MM.1S (cell line): ENCODE results near the gene HPCAL1.

ENCODE experiments used
- DNase-seq: peaks from one replicate; pipeline ENCODE4 v3.0.0-alpha.2; 2015
- H2AFZ ChIP-seq: fragments of 300-600 bp; sonication (generic); 2 replicates; pipeline ENCODE4 v1.6.0; 2016; ENCODE audit warnings: antibody characterized with exemption, low read length
- H3F3A ChIP-seq: fragments of 300-600 bp; sonication (generic); 2 replicates; pipeline ENCODE4 v1.6.1; 2016; ENCODE audit warnings: mild to moderate bottlenecking, antibody characterized with exemption, low read length, moderate library complexity, mixed read lengths; ENCODE audit not compliant: insufficient read depth
- H3K27ac ChIP-seq: fragments of 300-600 bp; sonication (generic); 2 replicates; pipeline ENCODE4 v1.5.1; 2016; ENCODE audit warnings: mild to moderate bottlenecking, low read length
- H3K27me3 ChIP-seq: fragments of 300-600 bp; sonication (generic); replicated peaks from 2 replicates; pipeline ENCODE4 v1.6.0; 2016; ENCODE audit warnings: low read length; ENCODE audit not compliant: insufficient read depth
- H3K36me3 ChIP-seq: fragments of 300-600 bp; sonication (generic); replicated peaks from 2 replicates; pipeline ENCODE4 v1.6.1; 2016; ENCODE audit warnings: mild to moderate bottlenecking, low read length, mixed read lengths; ENCODE audit not compliant: insufficient read depth
- H3K4me1 ChIP-seq: fragments of 300-600 bp; sonication (generic); 2 replicates; pipeline ENCODE4 v1.6.1; 2016; ENCODE audit warnings: low read length, mixed read lengths
- H3K4me2 ChIP-seq: fragments of 300-600 bp; sonication (generic); 2 replicates; pipeline ENCODE4 v1.6.0; 2016; ENCODE audit warnings: low read depth, low read length
- H3K4me3 ChIP-seq: fragments of 300-600 bp; sonication (generic); 2 replicates; pipeline ENCODE4 v1.5.1; 2016; ENCODE audit warnings: low read length, mixed read lengths
- H3K79me2 ChIP-seq: fragments of 300-600 bp; sonication (generic); 2 replicates; pipeline ENCODE4 v1.6.1; 2016; ENCODE audit warnings: mixed run types, low read length, mixed read lengths
- H3K9ac ChIP-seq: fragments of 300-600 bp; sonication (generic); 2 replicates; pipeline ENCODE4 v1.6.1; 2016; ENCODE audit warnings: low read length, mixed read lengths
- H3K9me2 ChIP-seq: fragments of 300-600 bp; sonication (generic); replicated peaks from 2 replicates; pipeline ENCODE4 v1.6.1; 2016; ENCODE audit warnings: mild to moderate bottlenecking, low read length, mixed read lengths; ENCODE audit not compliant: insufficient read depth
- H3K9me3 ChIP-seq: fragments of 300-600 bp; sonication (generic); replicated peaks from 2 replicates; pipeline ENCODE4 v1.6.1; 2016; ENCODE audit warnings: mild to moderate bottlenecking, low read length, mixed read lengths; ENCODE audit not compliant: insufficient read depth
- H4K20me1 ChIP-seq: fragments of 300-600 bp; sonication (generic); 2 replicates; pipeline ENCODE4 v1.6.1; 2016; ENCODE audit warnings: mild to moderate bottlenecking, low read length, moderate library complexity, mixed read lengths; ENCODE audit not compliant: insufficient read depth
- EZH2 ChIP-seq: fragments of 300-600 bp; sonication (generic); optimal IDR thresholded peaks from 2 replicates; pipeline ENCODE3; 2017; ENCODE audit warnings: low read depth, mild to moderate bottlenecking, antibody characterized with exemption, low read length, mixed read lengths
- EZH2phosphoT487 ChIP-seq: fragments of 300-600 bp; sonication (generic); IDR thresholded peaks from 2 replicates; pipeline ENCODE4 v1.6.1; 2018; ENCODE audit warnings: antibody characterized with exemption, low read length
- TF ChIP-seq, protein P1 (sequence below): fragments of 300-600 bp; sonication (generic); IDR thresholded peaks from 2 replicates; pipeline ENCODE4 v1.5.1; 2016; ENCODE audit warnings: antibody characterized with exemption, low read length, mixed read lengths

Gene HPCAL1

DNA sequence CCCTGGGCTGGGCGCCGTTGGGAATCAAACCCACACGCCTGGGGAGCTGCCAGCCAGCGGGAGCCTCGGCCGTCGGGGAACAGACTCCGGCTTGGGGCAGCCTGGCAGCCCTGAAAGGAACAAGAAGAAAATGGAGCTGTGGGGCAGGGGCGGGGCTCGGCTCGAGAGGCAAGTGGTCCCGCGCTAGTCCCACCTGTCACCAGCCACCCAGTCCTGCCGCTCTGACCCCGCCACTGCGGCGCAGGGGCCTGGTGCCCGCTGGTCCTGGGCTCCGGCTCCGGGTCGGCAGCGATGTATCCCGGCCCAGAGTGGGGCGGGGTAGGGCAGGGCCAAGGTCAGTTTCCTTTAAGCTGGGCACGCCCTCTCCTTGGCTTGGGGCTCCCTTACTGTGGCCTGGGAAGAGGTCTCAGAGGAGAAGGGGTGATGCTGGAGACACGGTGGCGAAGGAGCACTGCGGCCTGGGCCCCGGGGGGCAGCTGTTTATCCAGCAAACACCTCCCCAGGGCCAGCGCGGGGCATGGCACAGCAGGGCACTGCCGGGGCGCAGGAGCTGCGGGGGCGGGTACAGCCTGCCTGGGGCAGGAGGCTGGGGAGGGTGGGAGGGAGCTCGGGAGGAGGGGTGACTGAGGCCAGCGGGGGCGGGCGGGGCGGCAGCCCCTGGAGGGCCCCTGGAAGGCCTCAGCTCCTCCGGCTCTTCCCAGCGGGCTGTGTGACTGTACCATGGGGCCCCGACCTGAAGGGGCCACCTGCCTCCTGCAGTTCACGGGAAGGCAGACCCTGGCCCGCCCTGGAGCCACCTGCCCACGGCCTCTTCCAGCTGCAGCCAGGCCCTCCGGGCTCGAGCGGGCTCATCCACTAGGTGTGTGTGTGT, 129.8 kb downstream of the HPCAL1 start:
- no peaks in the 10 kb centered on the region for H3K4me1 ChIP-seq
- no peaks in the 10 kb centered on the region for H3K79me2 ChIP-seq
- no peaks in the 10 kb centered on the region for H4K20me1 ChIP-seq
- no peak overlapping the region for H3K4me3 ChIP-seq
- H3K9me2 ChIP-seq = no peaks in the 10 kb centered on the region
- no peaks in the 10 kb centered on the region for H3K27me3 ChIP-seq
- DNase-seq = no peak
- no peak overlapping the region for H2AFZ ChIP-seq
- no peak for TF ChIP-seq EZH2
- TF ChIP-seq, protein P1, sequence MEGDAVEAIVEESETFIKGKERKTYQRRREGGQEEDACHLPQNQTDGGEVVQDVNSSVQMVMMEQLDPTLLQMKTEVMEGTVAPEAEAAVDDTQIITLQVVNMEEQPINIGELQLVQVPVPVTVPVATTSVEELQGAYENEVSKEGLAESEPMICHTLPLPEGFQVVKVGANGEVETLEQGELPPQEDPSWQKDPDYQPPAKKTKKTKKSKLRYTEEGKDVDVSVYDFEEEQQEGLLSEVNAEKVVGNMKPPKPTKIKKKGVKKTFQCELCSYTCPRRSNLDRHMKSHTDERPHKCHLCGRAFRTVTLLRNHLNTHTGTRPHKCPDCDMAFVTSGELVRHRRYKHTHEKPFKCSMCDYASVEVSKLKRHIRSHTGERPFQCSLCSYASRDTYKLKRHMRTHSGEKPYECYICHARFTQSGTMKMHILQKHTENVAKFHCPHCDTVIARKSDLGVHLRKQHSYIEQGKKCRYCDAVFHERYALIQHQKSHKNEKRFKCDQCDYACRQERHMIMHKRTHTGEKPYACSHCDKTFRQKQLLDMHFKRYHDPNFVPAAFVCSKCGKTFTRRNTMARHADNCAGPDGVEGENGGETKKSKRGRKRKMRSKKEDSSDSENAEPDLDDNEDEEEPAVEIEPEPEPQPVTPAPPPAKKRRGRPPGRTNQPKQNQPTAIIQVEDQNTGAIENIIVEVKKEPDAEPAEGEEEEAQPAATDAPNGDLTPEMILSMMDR = no peak
- TF ChIP-seq EZH2phosphoT487 = no peak
- H3K9me3 ChIP-seq = no peaks in the 10 kb centered on the region
- H3K27ac ChIP-seq = no peak overlapping the region
- no peak overlapping the region for H3K4me2 ChIP-seq
- H3K36me3 ChIP-seq = no peaks in the 10 kb centered on the region
- no peak overlapping the region for H3K9ac ChIP-seq
- H3F3A ChIP-seq = peaks cover 2% of the 10 kb centered on the region

DNA sequence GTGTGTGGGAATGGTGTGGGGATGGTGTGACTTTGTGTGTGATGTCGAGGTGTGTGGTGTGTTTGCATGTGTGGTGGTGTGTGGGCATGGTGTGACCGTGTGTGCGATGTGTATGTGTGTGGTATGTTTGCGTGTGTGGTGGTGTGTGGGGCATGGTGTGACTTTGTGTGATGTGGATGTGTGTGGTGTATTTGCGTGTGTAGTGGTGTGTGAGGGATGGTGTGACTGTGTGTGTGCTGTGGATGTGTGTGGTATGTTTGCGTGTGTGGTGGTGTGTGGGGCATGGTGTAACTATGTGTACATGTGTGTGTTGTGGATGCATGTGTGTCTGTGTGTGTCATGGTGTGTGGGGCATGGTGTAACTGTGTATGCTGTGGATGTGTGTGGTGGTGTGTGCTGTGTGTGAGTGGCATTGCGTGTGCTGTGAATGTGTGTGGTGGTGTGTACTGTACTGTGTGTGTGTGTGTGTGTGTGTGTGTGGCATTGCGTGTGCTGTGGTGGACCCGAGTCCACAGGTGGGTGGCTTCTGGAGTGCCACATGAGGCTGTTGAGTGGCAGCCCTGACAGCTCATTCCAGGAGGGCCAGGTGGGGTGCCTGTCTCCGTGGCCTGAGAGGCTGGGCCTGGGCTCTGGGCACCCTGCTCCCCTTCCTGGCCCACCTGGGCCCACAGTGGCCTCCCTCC, 130.7 kb downstream of the HPCAL1 start:
- no peaks in the 10 kb centered on the region for H3K36me3 ChIP-seq
- no peaks in the 10 kb centered on the region for H3K27me3 ChIP-seq
- no peak overlapping the region for H3K4me3 ChIP-seq
- no peak overlapping the region for H3K9ac ChIP-seq
- no peak overlapping the region for H2AFZ ChIP-seq
- no peak overlapping the region for H3K4me2 ChIP-seq
- H3K79me2 ChIP-seq = no peaks in the 10 kb centered on the region
- H3K4me1 ChIP-seq = no peaks in the 10 kb centered on the region
- H3K9me2 ChIP-seq = no peaks in the 10 kb centered on the region
- H4K20me1 ChIP-seq = no peaks in the 10 kb centered on the region
- no peak for TF ChIP-seq EZH2
- TF ChIP-seq, protein P1 = no peak
- TF ChIP-seq EZH2phosphoT487 = no peak
- H3F3A ChIP-seq = peaks cover 11% of the 10 kb centered on the region
- DNase-seq = no peak
- H3K27ac ChIP-seq = no peak overlapping the region
- H3K9me3 ChIP-seq = no peaks in the 10 kb centered on the region

DNA sequence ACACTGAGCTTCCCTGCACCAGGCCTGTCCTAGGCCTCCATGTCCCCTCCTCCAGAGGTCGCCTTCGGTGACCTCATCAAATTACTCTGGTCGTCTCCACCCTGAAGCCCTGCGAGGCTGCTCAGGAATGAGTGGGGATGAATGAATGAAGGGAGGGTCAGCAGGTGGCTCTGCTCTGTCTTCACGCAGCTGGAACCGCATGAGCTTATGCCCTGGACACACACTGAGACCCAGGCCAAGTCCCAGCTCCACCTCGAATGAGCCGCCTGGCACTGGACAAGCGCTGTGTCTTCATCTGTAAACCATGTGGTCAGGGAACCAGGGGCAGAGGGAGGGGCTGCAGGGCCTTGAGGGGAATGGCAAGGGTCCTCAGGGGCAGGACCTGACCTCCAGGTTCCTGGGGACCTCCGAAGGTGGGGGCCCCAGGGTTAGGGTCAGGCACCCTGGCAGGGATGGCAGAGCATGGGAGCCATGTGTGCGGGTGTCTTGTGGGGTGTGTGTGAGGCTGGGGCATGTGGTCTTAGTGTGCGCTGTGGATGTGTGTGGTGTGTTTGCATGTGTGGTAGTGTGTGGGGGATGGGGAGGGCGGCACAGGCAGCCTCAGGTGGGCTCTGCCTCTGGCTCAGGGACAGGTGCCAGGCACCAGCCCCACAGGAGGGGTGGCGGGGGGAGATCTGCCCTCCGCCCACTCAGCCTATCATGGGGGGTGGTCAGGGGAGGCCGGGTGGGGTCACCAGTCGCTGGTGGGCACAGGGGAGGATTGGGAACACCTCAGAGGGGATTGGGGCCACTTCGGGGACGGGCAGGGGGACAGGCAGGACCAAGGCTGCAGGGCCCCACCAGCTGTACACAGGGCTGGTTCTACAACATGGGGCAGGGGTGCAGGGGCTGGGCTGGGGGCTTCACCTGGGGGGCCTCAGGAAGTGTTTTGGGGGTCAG, 131.5 kb downstream of the HPCAL1 start:
- TF ChIP-seq EZH2phosphoT487 (no peak), EZH2 (no peak)
- TF ChIP-seq, protein P1 = no peak
- peak overlapping the region; percentile 45; the same call in 1 of the 2 replicates for H3K4me2 ChIP-seq
- H3K4me3 ChIP-seq = no peak overlapping the region

More for the DNA sequence above, 131.5 kb downstream of the HPCAL1 start:
- H3K27me3 ChIP-seq = no peaks in the 10 kb centered on the region
- 0 out of 2 replicates have a peak, but pooled peaks cover 1% of the 10 kb centered on the region for H4K20me1 ChIP-seq
- peak overlapping the region; percentile 35; the same call in 1 of the 2 replicates for H3K9ac ChIP-seq
- no peak for DNase-seq
- H3K4me1 ChIP-seq = no peaks in the 10 kb centered on the region
- H3K9me3 ChIP-seq = no peaks in the 10 kb centered on the region
- no peaks in the 10 kb centered on the region for H3K79me2 ChIP-seq
- H3K9me2 ChIP-seq = no peaks in the 10 kb centered on the region
- H3F3A ChIP-seq = peaks cover 19% of the 10 kb centered on the region
- no peak overlapping the region for H3K27ac ChIP-seq
- H3K36me3 ChIP-seq = no peaks in the 10 kb centered on the region
- 0 out of 2 replicates have a peak overlapping the region, but pooled peaks have one; percentile 42 for H2AFZ ChIP-seq
